Tibial artery (tissue), 4 donors: ENCODE results near the gene SFTPD.
"Not testable (repeated sequence)": the region's sequence is repeated elsewhere in the genome, so short reads cannot be mapped to it uniquely, and the experiment has no call there.

ENCODE experiments used
- DNase-seq, 2 donors: peaks; one replicate each; pipeline ENCODE4 v3.0.0-alpha.2; 2019
- H3K27ac ChIP-seq, 2 donors: fragments of 200-600 bp; sonication (generic) in 1 of 2; 1 replicate in 1 of 2; 2 replicates in 1 of 2; pipeline ENCODE4 v1.5.1; 2018 to 2019; ENCODE audit warnings: mild to moderate bottlenecking in 1 of 2
- H3K27me3 ChIP-seq, 2 donors: fragments of 200-600 bp; sonication (generic) in 1 of 2; one replicate each; pipeline versions ENCODE4 v1.5.1 to v1.6.0; 2016 to 2019
- H3K36me3 ChIP-seq, 3 donors: fragments of 200-600 bp; sonication (generic) in 2 of 3; one replicate each; pipeline ENCODE4 v1.5.1; 2016 to 2019; ENCODE audit warnings: mild to moderate bottlenecking in 2 of 3
- H3K4me1 ChIP-seq, 4 donors: fragments of 200-600 bp; sonication (generic) in 2 of 4; 1 replicate in 3 of 4; 2 replicates in 1 of 4; pipeline ENCODE4 v1.5.1; 2016 to 2019
- H3K4me3 ChIP-seq, 2 donors: fragments of 200-600 bp; sonication (generic) in 1 of 2; 1 replicate in 1 of 2; 2 replicates in 1 of 2; pipeline ENCODE4 v1.5.1; 2018 to 2019; ENCODE audit warnings: mild to moderate bottlenecking in 2 of 2
- H3K9me3 ChIP-seq, 3 donors: fragments of 200-600 bp; sonication (generic) in 1 of 3; one replicate each; pipeline ENCODE4 v1.5.1; 2016 to 2019
- intact Hi-C: fragments of 100-400 bp; cut with DNase I; formaldehyde crosslinking; loops from one replicate; pipeline ENCODE4 v1.15.0; 2023; ENCODE audit warnings: low total_unique reads
- TF ChIP-seq, protein P1 (sequence below), 2 experiments: fragments of 200-600 bp in 1 of 2; fragments of 450-650 bp in 1 of 2; IDR thresholded peaks; one replicate each; pipeline ENCODE4 v1.5.1; 2017 to 2019; ENCODE audit warnings: antibody characterized with exemption in 2 of 2, mild to moderate bottlenecking in 1 of 2, moderate library complexity in 1 of 2

Gene SFTPD

GRCh38 chr10:79948976-79949722 lies at the start of gene SFTPD:
SFTPD (minus strand) TSS chr10:79949105; CDS start chr10:79946659, 2,446 bp downstream.
- intact Hi-C loops: no loop called here
- H3K27ac ChIP-seq: no peak within 1 kb of the TSS
- DNase-seq: no peak
- H3K36me3 ChIP-seq: peaks cover 0 to 10% (median 6%) of the 10 kb centered on the region in 3 donors
- H3K4me3 ChIP-seq: no peak within 1 kb of the TSS
- TF ChIP-seq, protein P1, sequence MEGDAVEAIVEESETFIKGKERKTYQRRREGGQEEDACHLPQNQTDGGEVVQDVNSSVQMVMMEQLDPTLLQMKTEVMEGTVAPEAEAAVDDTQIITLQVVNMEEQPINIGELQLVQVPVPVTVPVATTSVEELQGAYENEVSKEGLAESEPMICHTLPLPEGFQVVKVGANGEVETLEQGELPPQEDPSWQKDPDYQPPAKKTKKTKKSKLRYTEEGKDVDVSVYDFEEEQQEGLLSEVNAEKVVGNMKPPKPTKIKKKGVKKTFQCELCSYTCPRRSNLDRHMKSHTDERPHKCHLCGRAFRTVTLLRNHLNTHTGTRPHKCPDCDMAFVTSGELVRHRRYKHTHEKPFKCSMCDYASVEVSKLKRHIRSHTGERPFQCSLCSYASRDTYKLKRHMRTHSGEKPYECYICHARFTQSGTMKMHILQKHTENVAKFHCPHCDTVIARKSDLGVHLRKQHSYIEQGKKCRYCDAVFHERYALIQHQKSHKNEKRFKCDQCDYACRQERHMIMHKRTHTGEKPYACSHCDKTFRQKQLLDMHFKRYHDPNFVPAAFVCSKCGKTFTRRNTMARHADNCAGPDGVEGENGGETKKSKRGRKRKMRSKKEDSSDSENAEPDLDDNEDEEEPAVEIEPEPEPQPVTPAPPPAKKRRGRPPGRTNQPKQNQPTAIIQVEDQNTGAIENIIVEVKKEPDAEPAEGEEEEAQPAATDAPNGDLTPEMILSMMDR (IDR thresholded peaks at IDR 0.05): no peak
- no peaks in the 10 kb centered on the region for H3K4me1 ChIP-seq
- H3K27me3 ChIP-seq: no peaks in the 10 kb centered on the region
- peaks cover 0 to 14% (median 2%) of the 10 kb centered on the region in 3 donors for H3K9me3 ChIP-seq

GRCh38 chr10:79995979-79996634 lies 47.2 kb upstream of the SFTPD start:
- no peak overlapping the region for H3K27ac ChIP-seq
- H3K4me1 ChIP-seq: no peaks in the 10 kb centered on the region
- H3K4me3 ChIP-seq: no peak overlapping the region
- no peaks in the 10 kb centered on the region for H3K27me3 ChIP-seq
- TF ChIP-seq, protein P1 (IDR thresholded peaks at IDR 0.05): no peak
- peaks cover 0 to 6% (median 0%) of the 10 kb centered on the region in 3 donors for H3K9me3 ChIP-seq
- intact Hi-C loops: no loop called here
- no peaks in the 10 kb centered on the region for H3K36me3 ChIP-seq
- DNase-seq: no peak

GRCh38 chr10:79994556-79994955 lies 45.7 kb upstream of the SFTPD start:
- Histone ChIP-seq H3K27ac (no peak overlapping the region), H3K27me3 (no peaks in the 10 kb centered on the region), H3K9me3 (peaks cover 0 to 17% (median 0%) of the 10 kb centered on the region in 3 donors), H3K4me1 (no peaks in the 10 kb centered on the region), H3K36me3 (no peaks in the 10 kb centered on the region), H3K4me3 (no peak overlapping the region)
- intact Hi-C loops: no loop called here
- TF ChIP-seq, protein P1 (IDR thresholded peaks at IDR 0.05): no peak
- no peak for DNase-seq

DNA sequence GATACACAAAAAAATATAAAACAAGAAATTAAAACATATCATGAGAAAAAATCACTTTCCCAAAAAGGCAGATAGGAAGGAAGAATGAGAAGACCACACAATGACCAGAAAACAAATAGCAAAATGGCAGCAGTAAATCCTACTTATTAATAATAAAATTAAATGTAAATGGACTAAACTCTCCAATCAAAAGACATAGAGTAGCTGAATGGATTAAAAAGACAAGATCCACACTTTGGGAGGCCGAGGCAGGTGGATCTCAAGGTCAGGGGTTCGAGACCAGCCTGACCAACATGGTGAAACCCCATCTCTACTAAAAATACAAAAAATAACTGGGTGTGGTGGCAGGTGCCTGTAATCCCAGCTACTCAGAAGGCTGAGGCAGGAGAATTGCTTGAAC lies 39.3 kb upstream of the SFTPD start:
- H3K4me3 ChIP-seq, H3K27me3 ChIP-seq, intact Hi-C loops, H3K4me1 ChIP-seq, H3K36me3 ChIP-seq, H3K27ac ChIP-seq, DNase-seq: not testable (repeated sequence)
- H3K9me3 ChIP-seq: peaks cover 0 to 26% (median 3%) of the 10 kb centered on the region in 3 donors

DNA sequence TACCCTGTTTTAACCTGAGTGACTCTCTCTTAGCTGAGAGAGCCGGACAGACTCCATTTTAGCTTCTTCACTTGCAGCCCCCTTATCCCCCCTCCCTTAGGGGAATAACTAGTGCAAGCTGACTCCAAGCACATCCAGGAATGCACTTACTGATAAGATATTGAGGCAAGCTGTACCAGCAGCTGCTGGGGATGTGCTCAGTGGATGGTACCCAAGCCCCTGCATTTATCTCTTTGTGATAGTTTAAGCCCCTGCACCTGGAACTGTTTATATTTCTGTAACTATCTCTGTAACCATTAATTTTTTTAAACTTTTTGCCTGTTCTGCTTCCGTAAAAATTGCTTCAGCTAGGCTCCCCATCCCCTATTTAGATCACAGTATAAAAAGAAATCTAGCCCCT lies 37.8 kb upstream of the SFTPD start:
- H3K27ac ChIP-seq, H3K36me3 ChIP-seq, H3K27me3 ChIP-seq, DNase-seq, H3K4me3 ChIP-seq, intact Hi-C loops: not testable (repeated sequence)
- H3K4me1 ChIP-seq: peaks cover 0 to 16% (median 5%) of the 10 kb centered on the region in 4 donors
- H3K9me3 ChIP-seq: peaks cover 0 to 20% (median 3%) of the 10 kb centered on the region in 3 donors

DNA sequence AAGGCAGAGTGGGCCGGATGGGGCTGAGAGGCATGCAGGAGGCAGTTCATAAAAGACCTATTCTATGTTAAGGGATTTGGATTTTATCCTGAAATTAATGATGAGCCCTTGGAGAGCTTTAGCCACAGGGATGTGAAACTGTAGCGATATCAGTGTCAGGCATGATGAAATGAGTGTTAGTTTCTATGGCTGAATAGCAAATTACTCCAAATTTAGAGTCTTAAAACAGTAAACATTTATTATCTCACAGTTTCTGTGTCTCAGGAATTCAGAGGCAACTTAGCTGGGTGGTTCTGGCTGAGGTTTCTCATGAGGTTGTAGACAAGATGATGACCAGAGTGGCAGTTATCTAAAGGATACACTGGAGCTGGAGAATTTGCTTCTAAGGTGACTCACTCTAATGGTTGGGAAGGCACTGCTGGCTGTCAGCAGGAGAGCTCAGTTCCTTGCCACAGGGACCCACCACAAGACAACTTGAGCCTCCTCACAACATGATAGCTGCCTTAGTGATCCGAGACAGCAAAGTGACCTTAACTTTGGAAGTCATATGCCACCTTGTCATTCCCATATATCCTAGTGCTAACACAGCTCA lies 36.7 kb upstream of the SFTPD start:
- H3K4me1 ChIP-seq: peaks cover 0 to 17% (median 5%) of the 10 kb centered on the region in 4 donors
- intact Hi-C loops: no loop called here
- TF ChIP-seq, protein P1 (IDR thresholded peaks at IDR 0.05): no peak
- peaks cover 0 to 4% of the 10 kb centered on the region in 2 donors for H3K27me3 ChIP-seq
- no peak for DNase-seq
- no peak overlapping the region for H3K27ac ChIP-seq
- no peaks in the 10 kb centered on the region for H3K36me3 ChIP-seq
- H3K4me3 ChIP-seq: no peak overlapping the region
- peaks cover 0 to 18% (median 3%) of the 10 kb centered on the region in 3 donors for H3K9me3 ChIP-seq
